HG02852 (cell line): ENCODE data around the gene NUBP2.

ENCODE experiments used
- ATAC-seq: cut with Tn5 transposase; IDR thresholded peaks from one replicate; pipeline ENCODE4 v1.9.1; 2021; ENCODE audit warnings: mild to moderate bottlenecking, moderate library complexity; ENCODE audit not compliant: unreplicated experiment

Gene NUBP2

GRCh38 chr16:1771188-1771863 is 11.4 kb upstream of the NUBP2 start, which contains the start of gene NME3:
NME3 (minus strand) TSS chr16:1771543; CDS start chr16:1771534, 9 bp downstream.
- no peak for ATAC-seq

- ATAC-seq, result no peak
These were observed 10.8 kb upstream of the NUBP2 start for GRCh38 chr16:1771864-1772361.

- peak; percentile 6 for ATAC-seq
These were observed 10.3 kb upstream of the NUBP2 start, which contains the start of gene EME2 for GRCh38 chr16:1772362-1772907. EME2 (plus strand) TSS chr16:1772810; CDS start chr16:1773228, 418 bp downstream.

- ATAC-seq, result peak; percentile 43
These were observed 9.7 kb upstream of the NUBP2 start, which contains the start of gene MRPS34 for GRCh38 chr16:1772908-1773702. MRPS34 (minus strand) TSS chr16:1773134; CDS start chr16:1773119, 15 bp downstream.

- ATAC-seq, result no peak
These were observed 8.9 kb upstream of the NUBP2 start for GRCh38 chr16:1773703-1774447.

DNA sequence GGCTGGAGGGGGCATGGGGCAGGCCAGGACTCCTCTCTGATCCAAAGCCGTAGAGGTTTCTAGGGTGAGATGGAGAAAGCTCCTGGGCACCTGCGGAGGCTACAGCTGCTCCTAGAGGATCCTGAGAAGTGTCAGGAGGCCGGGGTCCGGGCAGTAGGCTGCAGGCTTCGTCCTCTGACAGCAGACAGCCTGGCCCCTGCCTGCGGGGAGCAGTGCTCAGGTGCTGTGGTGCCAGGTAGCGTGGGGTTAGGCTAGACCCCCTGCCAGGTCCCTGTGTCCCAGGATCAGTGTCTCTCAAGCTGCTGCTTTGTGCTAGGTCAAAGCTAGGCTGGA is 8.3 kb upstream of the NUBP2 start:
- ATAC-seq, result no peak

- no peak for ATAC-seq
These were observed 7.5 kb upstream of the NUBP2 start for GRCh38 chr16:1775006-1775845.

GRCh38 chr16:1775846-1776671 is 6.7 kb upstream of the NUBP2 start:
- ATAC-seq, result no peak

- ATAC-seq, result no peak
These were observed 6.1 kb upstream of the NUBP2 start for GRCh38 chr16:1776672-1776955.

DNA sequence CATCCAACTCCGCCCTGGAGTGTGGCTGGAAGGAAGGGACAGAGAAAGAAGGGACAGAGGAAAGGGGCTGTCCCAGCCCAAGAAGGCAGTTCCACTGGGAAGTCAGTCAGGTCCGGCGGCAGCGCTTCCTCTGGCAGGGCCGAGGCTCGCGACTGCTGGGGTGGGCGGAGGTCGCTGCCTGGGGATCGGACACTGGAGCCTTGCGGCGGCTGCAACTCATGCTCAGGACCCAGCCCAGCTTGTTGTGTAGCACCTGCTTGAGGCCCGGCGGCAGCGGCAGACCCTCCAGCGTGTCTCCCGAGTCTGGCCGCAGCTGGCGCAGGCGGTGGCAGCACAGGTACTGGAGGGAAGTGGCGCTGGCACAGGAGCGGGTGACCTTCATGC is 5.8 kb upstream of the NUBP2 start:
- ATAC-seq, result no peak

DNA sequence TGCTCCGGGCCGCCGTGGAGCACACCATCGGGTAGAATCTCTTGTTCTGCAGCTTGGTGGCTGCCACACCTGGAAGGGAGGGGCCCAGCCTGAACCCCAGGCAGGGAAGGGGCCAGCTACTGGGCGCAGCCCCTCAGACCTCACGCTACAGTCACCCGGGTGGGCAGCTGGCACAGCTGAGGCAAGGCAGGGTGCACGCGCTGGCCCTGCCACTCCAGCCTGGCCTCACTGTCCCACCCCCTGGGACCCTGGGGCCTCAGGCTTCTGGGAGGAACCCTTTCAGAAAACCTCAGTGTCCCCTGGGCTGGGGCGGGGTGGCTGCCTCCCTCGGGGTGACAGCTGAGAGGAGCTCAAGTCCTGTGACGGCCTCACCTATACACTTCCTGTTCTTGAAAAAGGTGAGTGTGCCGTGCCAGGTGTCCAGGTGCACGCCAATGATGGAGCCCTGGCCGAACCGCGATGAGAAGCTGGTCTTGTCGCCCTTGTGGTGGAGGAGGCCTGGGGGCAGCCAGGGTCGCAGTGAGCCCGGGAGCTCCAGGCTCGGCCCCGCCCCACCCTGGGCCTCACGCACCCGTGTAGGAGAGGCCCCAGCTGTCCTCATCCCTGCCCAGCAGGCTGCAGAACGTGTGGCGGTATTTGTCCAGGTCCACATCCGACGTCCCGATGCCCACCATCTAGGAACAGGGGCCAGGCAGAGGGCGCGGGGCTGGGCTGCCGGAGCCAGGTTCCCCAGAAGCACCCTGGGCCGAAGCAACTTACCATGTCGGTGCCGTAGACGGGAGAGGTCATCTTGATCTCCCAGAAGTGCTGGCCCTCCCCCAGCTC is 5.2 kb upstream of the NUBP2 start:
- no peak for ATAC-seq

DNA sequence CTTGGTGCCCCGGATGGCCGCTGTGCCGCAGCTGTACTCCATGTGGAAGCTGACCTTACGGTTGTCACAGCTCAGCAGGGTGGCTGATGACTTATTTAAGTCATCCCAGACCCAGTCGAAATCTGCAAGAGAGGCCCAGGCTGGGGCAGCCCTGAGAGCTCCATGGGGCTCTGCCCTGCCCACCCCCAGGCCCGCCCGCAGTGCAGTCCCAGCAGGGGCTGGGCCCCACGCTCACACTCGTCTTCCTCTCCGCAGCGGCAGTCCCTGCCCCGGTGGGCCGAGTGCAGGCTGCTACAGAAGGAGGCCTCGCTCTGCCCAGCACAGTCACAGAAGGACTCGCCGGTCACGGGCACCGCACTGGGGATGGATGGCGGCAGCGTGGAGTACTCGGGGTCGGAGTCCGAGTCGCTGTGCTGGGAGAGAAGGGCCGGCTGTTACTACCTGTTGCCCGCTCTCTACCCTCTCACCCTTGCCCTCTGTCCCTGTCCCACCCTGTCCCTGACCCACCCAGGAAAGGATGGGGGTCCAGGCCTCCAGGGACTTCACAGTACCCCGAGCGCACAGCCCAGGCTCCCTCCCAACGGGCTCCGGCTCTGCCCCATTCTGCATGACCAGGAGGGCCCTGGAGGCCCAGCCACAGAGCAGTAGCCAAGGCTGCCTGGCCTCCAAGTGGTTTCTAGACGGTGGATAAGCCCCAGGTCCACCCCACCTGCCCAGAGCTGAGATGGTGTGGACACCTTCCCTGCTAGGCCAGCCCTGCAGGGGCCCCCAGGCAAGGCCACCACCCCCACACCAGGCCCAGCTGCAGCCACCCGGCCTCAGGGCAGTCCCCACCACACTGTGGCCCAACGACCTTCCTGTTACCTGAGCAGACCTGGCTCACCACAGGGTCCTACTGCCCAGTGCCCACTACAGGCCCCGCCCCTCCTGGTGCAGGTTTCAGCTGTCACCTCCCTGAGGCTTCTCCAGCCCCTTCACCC is 4.3 kb upstream of the NUBP2 start:
- no peak for ATAC-seq

DNA sequence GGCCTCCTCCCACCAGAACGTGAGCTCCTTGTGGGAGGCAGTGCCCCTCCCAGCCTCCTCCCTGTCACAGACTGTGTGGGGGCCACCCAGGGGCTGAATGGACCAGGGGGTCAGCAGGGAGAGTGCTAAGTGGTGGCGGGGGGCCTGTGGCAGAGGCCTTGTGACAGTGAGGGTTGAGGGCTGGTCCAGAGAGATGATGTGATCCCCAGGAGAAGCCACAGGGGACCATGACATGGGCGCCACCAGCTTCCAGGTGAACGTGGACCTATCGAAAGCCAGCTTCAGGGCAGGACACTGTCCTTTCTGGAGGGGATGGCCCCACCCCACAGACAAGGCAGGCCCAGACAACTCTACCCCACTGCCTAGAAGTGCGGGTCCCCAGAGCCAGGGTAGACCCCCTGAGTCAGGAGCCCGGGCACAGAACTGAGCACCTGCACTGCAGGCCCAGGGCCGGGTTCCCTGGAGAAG is 3.5 kb upstream of the NUBP2 start:
- ATAC-seq, result no peak

DNA sequence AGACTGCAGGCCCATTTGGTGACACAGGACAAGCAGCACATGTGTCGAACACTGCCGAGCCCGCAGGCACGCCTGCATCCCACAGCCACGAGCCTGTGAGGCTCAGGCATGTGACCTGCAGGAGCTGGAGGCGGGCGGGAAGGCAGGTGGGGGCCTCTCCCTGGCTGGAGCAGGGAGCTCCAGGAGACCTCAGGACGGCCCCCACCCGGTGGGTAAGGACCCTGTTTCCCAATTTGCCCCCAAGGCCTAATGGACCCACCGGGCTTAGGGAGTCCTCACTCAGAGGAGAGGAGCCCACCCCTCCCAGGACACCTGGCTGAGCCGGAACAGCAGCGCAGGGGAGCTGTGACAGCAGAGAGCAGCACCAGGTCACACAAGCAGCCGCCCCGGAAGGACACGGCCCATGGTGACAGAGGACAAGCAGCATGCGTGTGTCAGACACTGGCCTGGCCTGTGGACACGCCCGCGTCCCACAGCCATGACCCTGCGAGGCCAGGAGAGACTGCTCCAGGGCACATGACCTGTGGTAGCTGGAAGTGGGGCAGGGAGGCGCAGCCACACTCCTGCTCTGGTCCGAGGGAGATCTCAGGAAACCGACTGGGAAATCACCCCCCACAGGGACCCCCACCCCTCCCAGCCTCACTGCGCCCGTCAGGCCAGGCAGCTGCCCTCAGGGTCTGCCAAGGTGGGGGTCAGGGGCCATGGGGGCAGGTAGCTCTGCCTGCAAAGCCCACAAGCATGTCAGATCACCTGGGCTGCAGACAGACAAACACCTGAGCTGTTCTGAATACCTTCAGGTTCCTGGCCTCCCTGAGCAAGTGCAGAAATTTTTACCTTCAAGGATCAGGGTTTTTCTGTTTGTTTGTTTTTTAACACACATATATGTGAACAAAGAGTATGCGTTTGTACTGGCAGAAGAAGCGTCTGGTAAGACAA is 2.8 kb upstream of the NUBP2 start:
- ATAC-seq, result no peak

DNA sequence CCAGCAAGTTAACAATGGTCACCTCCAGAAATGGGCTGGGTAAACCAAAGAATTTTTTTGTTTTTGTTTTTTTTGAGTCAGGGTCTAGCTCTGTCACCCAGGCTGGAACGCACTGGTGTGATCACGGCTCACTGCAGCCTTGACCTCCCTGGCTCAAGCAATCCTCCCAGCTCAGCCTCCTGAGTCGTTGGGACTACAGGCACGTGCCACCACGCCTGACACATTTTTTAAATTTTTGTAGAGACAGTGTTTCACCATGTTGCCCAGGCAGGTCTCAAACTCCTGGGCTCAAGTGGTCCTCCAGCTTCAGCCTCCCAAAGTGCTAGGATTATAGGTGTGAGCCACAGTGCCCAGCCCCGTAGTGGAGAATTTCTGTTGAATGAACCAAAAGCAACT is 2.1 kb upstream of the NUBP2 start:
- ATAC-seq, result no peak

GRCh38 chr16:1781254-1781653 is 1.5 kb upstream of the NUBP2 start:
- no peak for ATAC-seq
